ENCODE results near the gene HAL. TPM values are rescaled to one million over a fixed set of nuclear protein-coding genes. Genes with fewer than 3 reads are reported as not detected.

The HAL gene
- total and polyA plus RNA-seq, 2 of the 13 experiments (the other 11 are each of a cell fraction or from before 2014, with no cell fraction given): 0.89 to 37.8 TPM

- peak; percentile 85 for TF ChIP-seq PAXIP1 (CRISPR knock-in tag; conservative IDR thresholded peaks at IDR 0.05)
- TF ChIP-seq RFXAP (CRISPR knock-in tag; IDR thresholded peaks at IDR 0.05; ENCODE audit: borderline replicate concordance): peak; percentile 81; the same call in 1 of the 2 replicates
- peak; percentile 68; the same call in 1 of the 2 replicates for TF ChIP-seq MIXL1 (CRISPR knock-in tag; IDR thresholded peaks at IDR 0.05)
- peak; percentile 53; the same call in 1 of the 2 replicates for TF ChIP-seq HNF1B (CRISPR knock-in tag; IDR thresholded peaks at IDR 0.05)
- no peak for TF ChIP-seq DMTF1 (CRISPR knock-in tag; IDR thresholded peaks at IDR 0.05)
- TF ChIP-seq PBX3 (CRISPR knock-in tag; IDR thresholded peaks at IDR 0.05; ENCODE audit: borderline replicate concordance): no peak
- TF ChIP-seq GFI1 (CRISPR knock-in tag; IDR thresholded peaks at IDR 0.05; ENCODE audit: borderline replicate concordance): no peak
- peak; percentile 80; the same call in 1 of the 2 replicates for TF ChIP-seq TBX2 (CRISPR knock-in tag; IDR thresholded peaks at IDR 0.05; ENCODE audit: borderline replicate concordance)
- TF ChIP-seq ZNF572 (CRISPR knock-in tag; IDR thresholded peaks at IDR 0.05): no peak
- TF ChIP-seq NCOA1 (CRISPR knock-in tag; IDR thresholded peaks at IDR 0.05): no peak
- TF ChIP-seq SP4 (CRISPR knock-in tag; IDR thresholded peaks at IDR 0.05): 0 out of 2 replicates have a peak, but pooled peaks have one; percentile 38
- TF ChIP-seq SAP130 (CRISPR knock-in tag; IDR thresholded peaks at IDR 0.05; ENCODE audit: low read depth): peak; percentile 70
- TF ChIP-seq MYC (CRISPR knock-in tag; IDR thresholded peaks at IDR 0.05; ENCODE audit: borderline replicate concordance): no peak
- TF ChIP-seq NFIC (IDR thresholded peaks at IDR 0.05; ENCODE audit: low read length): peak; percentile 65; the same call in 1 of the 2 replicates
- no peak for TF ChIP-seq ZSCAN30 (CRISPR knock-in tag; IDR thresholded peaks at IDR 0.05)
- 0 out of 2 replicates have a peak, but pooled peaks have one; percentile 41 for TF ChIP-seq KDM6A (CRISPR knock-in tag; IDR thresholded peaks at IDR 0.05; ENCODE audit: low read depth)
- peak; percentile 92 for TF ChIP-seq ARID5B (CRISPR knock-in tag; IDR thresholded peaks at IDR 0.05)
- peak; percentile 43 for TF ChIP-seq TEAD3 (CRISPR knock-in tag; optimal IDR thresholded peaks at IDR 0.05; ENCODE audit: borderline replicate concordance)
Observed at GRCh38 chr12:95976416-95976832, 19.7 kb downstream of the HAL start (continued).
